GM19025 (cell line): ENCODE measurements around the gene SCN4A.
"Not testable (repeated sequence)": the region's sequence is repeated elsewhere in the genome, so short reads cannot be mapped to it uniquely, and the experiment has no call there.

Experiments
- ATAC-seq: cut with Tn5 transposase; IDR thresholded peaks from one replicate; pipeline ENCODE4 v1.9.1; 2021; ENCODE audit warnings: mild to moderate bottlenecking, low read depth, moderate library complexity; ENCODE audit not compliant: unreplicated experiment

SCN4A gene

GRCh38 chr17:63920779-63921178 lies 51.9 kb downstream of the SCN4A start:
- ATAC-seq: not testable (repeated sequence)

- ATAC-seq: not testable (repeated sequence)
These were observed 52.7 kb downstream of the SCN4A start for GRCh38 chr17:63920050-63920449.

GRCh38 chr17:63919311-63919723 lies 53.4 kb downstream of the SCN4A start:
- ATAC-seq: no peak

GRCh38 chr17:63918789-63919305 lies 53.9 kb downstream of the SCN4A start, which contains the start of gene GH1:
Gene GH1 (minus strand): TSS chr17:63918839. CDS start chr17:63918776, 63 bp downstream.
- not testable (repeated sequence) for ATAC-seq

- ATAC-seq: no peak
These were observed 54.4 kb downstream of the SCN4A start for GRCh38 chr17:63918305-63918704.

GRCh38 chr17:63917646-63918045 lies 55.1 kb downstream of the SCN4A start:
- ATAC-seq: no peak

GRCh38 chr17:63917206-63917605 lies 55.5 kb downstream of the SCN4A start:
- ATAC-seq: not testable (repeated sequence)

GRCh38 chr17:63916566-63917185 lies 56.0 kb downstream of the SCN4A start:
- no peak for ATAC-seq

- not testable (repeated sequence) for ATAC-seq
These were observed 57.0 kb downstream of the SCN4A start for GRCh38 chr17:63915753-63916152.

GRCh38 chr17:63914471-63914870 lies 58.2 kb downstream of the SCN4A start:
- no peak for ATAC-seq

- ATAC-seq: no peak
These were observed 61.0 kb downstream of the SCN4A start for GRCh38 chr17:63911657-63912100.

GRCh38 chr17:63911041-63911635 lies 61.6 kb downstream of the SCN4A start, which contains the start of gene CSHL1:
Gene CSHL1 (minus strand): TSS chr17:63911258. CDS start chr17:63911196, 62 bp downstream.
- ATAC-seq: no peak

- no peak for ATAC-seq
These were observed 62.6 kb downstream of the SCN4A start for GRCh38 chr17:63910096-63910495.

- ATAC-seq: not testable (repeated sequence)
These were observed 63.1 kb downstream of the SCN4A start for GRCh38 chr17:63909586-63909985.

GRCh38 chr17:63907161-63907778 lies 65.4 kb downstream of the SCN4A start:
- not testable (repeated sequence) for ATAC-seq

GRCh38 chr17:63904796-63905195 lies 67.9 kb downstream of the SCN4A start:
- not testable (repeated sequence) for ATAC-seq

- ATAC-seq: not testable (repeated sequence)
These were observed 68.9 kb downstream of the SCN4A start for GRCh38 chr17:63903787-63904201.

- not testable (repeated sequence) for ATAC-seq
These were observed 70.7 kb downstream of the SCN4A start for GRCh38 chr17:63901971-63902370.

- not testable (repeated sequence) for ATAC-seq
These were observed 73.6 kb downstream of the SCN4A start for GRCh38 chr17:63898899-63899798.
